Measurements from ENCODE around the gene RNF213. TPM values are rescaled to one million over a fixed set of nuclear protein-coding genes. Genes with fewer than 3 reads are reported as not detected.
A peak's percentile ranks its signal among the peaks of the same experiment; 100 is the strongest.

RNF213 gene
- total RNA-seq, 1 donor from 2014 or later, result 47.3 TPM

DNA sequence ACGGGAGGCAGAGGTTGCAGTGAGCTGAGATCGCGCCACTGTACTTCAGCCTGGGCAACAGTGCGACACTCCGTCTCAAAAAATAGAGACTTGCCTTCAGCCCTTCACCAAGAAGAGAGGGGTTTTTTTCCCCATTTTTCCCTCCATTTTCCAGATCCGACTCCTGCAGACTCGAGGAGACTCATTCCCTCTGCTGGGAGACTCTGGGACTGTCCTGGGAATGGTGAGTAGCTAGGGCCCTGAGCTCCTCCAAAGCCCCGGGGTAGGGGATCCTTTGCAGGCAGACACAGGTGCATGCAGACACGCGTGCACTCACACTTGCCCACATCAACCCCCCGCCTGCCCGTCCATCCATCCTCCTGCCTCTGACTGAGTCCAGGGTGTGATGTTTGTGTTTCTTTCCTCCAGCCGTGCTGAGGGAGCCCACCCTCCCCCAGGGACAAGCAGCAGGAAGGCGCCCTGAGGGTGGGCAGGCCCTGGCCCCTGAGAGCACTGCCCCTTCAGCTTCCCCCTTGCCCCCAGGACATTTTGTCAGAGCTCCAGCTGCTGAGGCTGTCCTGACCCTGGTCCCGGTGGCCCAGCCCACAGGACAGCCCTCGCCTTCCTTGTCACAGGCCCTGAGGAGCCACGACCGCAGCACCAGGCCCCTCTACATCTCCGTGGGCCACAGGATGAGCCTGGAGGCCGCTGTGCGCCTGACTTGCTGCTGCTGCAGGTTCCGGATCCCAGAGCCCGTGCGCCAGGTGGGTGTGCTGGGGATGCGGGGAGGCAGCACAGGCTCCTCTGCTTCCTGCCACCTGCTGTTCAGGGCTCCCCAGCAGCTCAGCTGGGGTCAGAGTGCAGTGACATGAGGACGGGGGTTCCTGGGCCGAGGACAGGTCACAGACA lies 164.5 kb downstream of the RNF213 start:
- TF ChIP-seq, protein P1, sequence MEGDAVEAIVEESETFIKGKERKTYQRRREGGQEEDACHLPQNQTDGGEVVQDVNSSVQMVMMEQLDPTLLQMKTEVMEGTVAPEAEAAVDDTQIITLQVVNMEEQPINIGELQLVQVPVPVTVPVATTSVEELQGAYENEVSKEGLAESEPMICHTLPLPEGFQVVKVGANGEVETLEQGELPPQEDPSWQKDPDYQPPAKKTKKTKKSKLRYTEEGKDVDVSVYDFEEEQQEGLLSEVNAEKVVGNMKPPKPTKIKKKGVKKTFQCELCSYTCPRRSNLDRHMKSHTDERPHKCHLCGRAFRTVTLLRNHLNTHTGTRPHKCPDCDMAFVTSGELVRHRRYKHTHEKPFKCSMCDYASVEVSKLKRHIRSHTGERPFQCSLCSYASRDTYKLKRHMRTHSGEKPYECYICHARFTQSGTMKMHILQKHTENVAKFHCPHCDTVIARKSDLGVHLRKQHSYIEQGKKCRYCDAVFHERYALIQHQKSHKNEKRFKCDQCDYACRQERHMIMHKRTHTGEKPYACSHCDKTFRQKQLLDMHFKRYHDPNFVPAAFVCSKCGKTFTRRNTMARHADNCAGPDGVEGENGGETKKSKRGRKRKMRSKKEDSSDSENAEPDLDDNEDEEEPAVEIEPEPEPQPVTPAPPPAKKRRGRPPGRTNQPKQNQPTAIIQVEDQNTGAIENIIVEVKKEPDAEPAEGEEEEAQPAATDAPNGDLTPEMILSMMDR (conservative IDR thresholded peaks at IDR 0.05), result no peak
- Mint-ChIP-seq H3K4me1 (ENCODE audit: unreplicated experiment) (no peaks in the 10 kb centered on the region), H3K9me3 (no peaks in the 10 kb centered on the region), H3K27me3 (no peaks in the 10 kb centered on the region), H3K27ac (no peak overlapping the region), H3K4me3 (no peak overlapping the region), H3K36me3 (no peaks in the 10 kb centered on the region)
- DNase-seq (ENCODE audit: extremely low spot score, unreplicated experiment), result no peak

DNA sequence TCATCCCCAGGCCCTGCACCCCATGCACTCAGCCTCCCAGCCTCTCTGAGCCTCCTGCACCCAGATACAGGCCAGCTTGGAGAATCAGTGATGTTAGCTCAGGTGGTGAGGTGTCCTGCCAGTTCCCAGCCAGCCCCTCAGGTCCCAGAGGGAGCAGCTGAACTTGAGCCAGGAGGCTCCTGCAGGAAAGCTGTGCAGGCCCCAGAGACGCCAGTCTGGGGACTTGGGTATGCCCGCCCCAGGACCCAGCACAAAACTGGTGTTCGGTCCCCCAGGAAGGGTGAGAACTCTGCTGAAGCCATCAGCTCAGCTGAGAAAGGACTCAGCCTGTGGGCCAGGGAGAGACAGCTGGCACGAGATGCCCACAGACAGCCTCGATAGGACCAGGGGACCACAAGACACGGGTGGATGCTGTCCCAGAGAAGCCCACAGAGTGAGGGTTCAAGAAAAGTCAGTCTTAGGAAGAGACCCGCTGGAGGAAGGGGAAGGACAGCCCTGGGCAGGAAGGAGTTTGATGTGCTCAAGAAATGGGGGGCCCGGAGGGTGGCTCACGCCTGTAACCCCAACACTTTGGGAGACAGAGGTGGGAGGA lies 165.3 kb downstream of the RNF213 start:
- no peak overlapping the region for H3K27ac Mint-ChIP-seq
- no peaks in the 10 kb centered on the region for H3K4me1 Mint-ChIP-seq (ENCODE audit: unreplicated experiment)
- H3K36me3 Mint-ChIP-seq, result no peaks in the 10 kb centered on the region
- H3K27me3 Mint-ChIP-seq, result no peaks in the 10 kb centered on the region
- DNase-seq (ENCODE audit: extremely low spot score, unreplicated experiment), result no peak
- no peaks in the 10 kb centered on the region for H3K9me3 Mint-ChIP-seq
- no peak overlapping the region for H3K4me3 Mint-ChIP-seq
- TF ChIP-seq, protein P1 (conservative IDR thresholded peaks at IDR 0.05), result no peak

DNA sequence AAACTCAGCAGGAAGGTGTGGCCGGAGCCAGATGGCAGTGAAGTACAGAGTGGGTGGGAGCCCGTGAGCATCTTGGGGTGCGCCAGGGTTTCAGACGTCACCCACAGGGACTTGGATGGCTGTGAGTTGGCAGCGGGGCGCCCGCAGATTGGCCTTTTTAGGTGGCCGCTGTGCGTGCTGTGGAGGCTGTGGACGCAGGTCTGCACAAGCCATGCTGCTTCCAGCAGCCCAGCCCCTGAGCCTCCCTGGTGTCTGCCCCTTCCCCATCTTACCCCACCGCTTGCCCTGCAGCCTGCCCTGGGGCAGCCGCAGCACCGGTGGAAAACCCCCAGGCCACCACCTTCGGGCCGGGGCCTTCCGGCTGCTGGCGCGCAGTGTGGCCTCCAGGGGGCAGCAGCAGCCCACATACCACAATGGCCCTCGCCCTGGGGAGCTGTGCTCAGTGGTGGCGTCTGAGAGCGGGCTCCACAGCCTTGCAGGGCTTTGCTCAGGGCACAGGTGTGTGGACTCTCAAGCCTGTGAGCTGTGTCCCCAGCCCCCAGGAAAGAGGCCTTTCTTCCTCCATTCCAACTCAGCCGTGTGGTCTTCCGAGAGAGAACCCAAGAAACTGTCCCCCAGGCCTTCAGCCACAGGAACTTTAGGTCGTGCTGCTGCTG lies 166.1 kb downstream of the RNF213 start:
- no peaks in the 10 kb centered on the region for H3K36me3 Mint-ChIP-seq
- no peaks in the 10 kb centered on the region for H3K9me3 Mint-ChIP-seq
- TF ChIP-seq, protein P1 (conservative IDR thresholded peaks at IDR 0.05), result peak; percentile 99
- H3K4me3 Mint-ChIP-seq, result no peak overlapping the region
- no peaks in the 10 kb centered on the region for H3K4me1 Mint-ChIP-seq (ENCODE audit: unreplicated experiment)
- H3K27me3 Mint-ChIP-seq, result no peaks in the 10 kb centered on the region
- H3K27ac Mint-ChIP-seq, result no peak overlapping the region
- DNase-seq (ENCODE audit: extremely low spot score, unreplicated experiment), result peak; percentile 89

DNA sequence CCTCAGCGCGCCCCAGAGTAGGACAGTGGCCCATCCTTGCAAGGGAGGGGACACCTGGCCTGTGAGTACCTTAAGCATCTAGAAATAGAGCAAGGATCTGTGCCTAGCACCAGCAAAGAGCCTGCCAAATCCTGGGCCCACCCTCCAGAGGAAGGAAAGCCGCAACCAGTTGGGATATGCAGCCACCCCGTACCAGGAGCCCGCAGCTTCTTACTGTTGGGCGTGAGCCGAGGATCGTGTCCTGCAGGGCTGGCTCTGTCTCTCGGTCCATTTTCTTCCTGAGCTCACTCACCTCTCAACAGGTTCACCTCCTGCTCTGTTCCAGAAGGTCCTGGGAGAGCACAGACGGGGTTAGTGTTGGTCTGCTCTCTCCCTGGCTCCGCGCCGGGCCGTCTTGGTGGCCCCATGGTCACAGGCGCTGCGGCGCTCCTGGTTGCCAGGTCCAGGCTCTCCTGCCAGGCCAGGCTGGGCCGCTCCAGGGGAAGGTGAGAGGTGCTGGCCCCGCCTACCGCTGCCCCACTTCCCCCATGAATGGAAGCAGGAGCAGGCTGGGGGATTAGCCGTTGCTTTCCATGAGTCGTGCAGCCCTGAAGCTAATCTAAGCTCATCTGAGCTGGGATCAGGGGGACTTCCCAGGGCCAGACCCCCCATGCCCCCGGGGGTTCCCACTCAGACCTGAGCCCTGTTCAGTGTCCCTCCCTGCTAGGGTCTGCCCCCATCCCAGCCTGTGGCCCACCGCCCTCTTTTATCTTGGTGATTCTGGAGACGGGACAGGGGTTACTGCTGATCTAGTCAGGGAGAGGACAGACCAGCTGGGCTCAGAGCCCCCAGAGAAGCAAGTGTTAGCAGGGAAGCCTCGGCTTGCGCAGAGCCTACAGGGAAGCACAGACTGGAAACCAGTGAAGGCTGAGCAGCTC lies 167.0 kb downstream of the RNF213 start:
- Mint-ChIP-seq H3K9me3 (no peaks in the 10 kb centered on the region), H3K27me3 (no peaks in the 10 kb centered on the region), H3K4me1 (ENCODE audit: unreplicated experiment) (no peaks in the 10 kb centered on the region), H3K4me3 (no peak overlapping the region), H3K36me3 (no peaks in the 10 kb centered on the region), H3K27ac (no peak overlapping the region)
- no peak for DNase-seq (ENCODE audit: extremely low spot score, unreplicated experiment)
- TF ChIP-seq, protein P1 (conservative IDR thresholded peaks at IDR 0.05), result no peak

DNA sequence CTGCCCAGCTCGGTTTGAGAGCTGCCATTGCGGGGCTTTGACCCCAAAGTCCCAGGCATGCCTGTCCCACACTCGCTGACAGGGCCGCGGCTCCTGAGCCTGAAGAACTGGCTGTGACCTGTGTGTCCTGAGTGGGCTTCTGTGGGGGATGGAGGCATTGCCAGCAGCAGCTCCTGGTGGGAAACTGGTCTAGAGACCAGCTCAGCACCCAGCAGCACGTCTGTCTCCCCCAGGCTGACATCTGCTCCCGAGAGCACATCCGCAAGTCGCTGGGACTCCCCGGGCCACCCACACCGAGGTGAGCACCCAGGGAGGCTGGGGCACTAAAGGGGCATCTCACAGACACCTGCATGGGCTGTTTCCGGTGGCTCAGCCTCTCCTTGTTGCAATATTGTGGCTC lies 167.7 kb downstream of the RNF213 start:
- no peaks in the 10 kb centered on the region for H3K4me1 Mint-ChIP-seq (ENCODE audit: unreplicated experiment)
- no peaks in the 10 kb centered on the region for H3K36me3 Mint-ChIP-seq
- no peak for DNase-seq (ENCODE audit: extremely low spot score, unreplicated experiment)
- no peaks in the 10 kb centered on the region for H3K9me3 Mint-ChIP-seq
- TF ChIP-seq, protein P1 (conservative IDR thresholded peaks at IDR 0.05), result no peak
- no peak overlapping the region for H3K27ac Mint-ChIP-seq
- no peak overlapping the region for H3K4me3 Mint-ChIP-seq
- H3K27me3 Mint-ChIP-seq, result no peaks in the 10 kb centered on the region

All from type B pancreatic cell (in vitro differentiated cells).